ENCODE results near the gene MRS2.
"Not testable (repeated sequence)": the region's sequence is repeated elsewhere in the genome, so short reads cannot be mapped to it uniquely, and the experiment has no call there.

The MRS2 gene

DNA sequence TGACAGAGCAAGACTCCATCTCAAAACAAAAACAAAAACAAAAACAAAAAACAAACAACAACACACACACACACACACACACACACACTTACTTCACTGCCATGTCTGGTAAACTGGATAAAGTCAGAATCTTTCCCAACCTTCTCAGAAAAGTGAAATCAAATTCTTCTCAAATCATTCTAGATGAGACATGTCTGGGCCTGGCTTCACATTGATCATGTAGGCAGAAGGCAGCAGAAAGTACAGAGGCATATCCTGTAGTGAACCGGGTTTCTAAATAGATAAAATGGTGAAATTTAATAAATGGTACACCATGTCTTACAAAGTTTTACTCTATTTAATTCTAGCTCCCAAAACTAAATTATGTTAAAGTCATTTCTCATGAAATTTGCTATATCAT lies 14.9 kb upstream of the MRS2 start:
- no peak for DNase-seq (ENCODE audit: low read depth in 2 of 2)

DNA sequence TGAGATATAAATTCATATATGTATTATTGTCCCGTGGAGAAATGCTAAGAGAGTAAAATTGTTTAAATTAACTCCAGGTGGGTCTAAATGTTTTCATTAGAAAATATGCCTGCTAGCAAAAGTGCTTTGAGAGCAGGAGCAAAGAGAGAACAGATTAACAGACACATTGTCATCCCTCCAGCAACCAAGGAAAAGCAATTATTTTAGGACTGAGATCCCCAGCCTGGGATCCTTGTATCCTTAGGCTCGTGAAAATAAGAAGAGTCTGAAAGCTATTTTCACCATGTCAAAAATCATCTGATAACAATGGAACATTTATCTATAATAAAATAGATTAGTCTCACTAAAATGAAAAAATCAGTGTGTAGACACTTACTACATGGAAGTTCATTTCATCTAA lies 11.5 kb upstream of the MRS2 start:
- DNase-seq (ENCODE audit: low read depth in 2 of 2): no peak

DNA sequence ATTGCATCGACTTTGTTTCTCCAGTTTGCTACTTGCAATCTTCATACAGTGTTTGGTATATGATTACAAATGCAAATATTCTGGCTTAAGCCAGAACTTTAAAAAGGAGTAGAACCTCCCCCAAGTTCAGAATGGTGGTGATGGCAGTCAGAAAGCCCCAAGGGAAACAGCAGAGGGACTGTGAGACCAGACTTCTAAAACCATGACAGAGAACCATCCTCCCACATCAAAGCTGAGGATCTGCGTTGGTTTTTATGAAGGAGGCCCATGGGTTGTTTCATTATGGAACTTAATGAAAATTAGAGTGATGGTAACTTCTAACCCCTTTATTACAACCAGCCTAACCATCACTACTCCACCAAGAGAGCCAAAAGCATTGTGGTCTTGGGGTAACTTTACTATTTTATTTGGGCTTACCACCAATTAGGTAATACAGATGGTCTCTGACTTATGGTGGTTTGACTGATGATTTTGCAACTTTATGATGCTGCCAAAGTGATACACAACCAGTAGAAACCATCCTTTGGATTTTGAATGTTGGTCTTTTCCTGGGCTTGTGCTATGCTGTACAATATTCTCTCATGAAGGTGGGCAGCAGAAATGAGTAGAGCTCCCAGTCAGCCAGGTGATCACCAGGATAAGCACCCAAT lies 10.9 kb upstream of the MRS2 start:
- DNase-seq (ENCODE audit: low read depth in 2 of 2): no peak

DNA sequence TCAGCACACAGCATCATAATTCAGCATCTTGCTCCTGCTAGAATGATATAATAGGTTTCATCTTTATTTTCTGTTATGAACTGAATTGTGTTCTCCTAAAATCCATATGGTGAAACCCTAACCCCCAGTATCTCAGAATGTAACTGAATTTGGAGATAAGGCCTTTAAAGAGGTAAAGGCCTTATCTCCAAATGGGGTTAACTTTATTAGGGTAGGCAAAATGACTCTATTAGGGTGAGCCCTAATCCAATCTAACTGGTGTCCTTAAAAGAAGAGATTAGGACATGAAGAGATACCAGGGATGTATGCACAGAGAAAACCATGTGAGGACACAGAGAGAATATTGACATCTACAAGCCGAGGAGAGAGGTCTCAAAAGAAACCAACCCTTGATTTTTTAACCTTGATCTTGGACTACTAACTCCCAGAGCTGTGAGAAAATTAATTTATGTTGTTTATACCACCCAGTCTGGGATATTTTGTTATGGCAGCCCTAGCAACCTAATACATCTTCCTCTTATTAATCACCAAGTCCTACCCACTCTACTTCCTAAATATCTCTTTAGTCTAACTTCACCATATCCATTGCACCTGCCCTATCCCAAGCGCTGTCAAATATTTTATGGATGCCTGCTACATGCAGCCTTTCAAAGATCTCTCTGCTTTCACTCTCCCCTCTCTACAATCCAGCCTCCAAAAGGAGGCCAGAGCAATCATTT lies 8.5 kb upstream of the MRS2 start:
- no peak for DNase-seq (ENCODE audit: low read depth in 2 of 2)

DNA sequence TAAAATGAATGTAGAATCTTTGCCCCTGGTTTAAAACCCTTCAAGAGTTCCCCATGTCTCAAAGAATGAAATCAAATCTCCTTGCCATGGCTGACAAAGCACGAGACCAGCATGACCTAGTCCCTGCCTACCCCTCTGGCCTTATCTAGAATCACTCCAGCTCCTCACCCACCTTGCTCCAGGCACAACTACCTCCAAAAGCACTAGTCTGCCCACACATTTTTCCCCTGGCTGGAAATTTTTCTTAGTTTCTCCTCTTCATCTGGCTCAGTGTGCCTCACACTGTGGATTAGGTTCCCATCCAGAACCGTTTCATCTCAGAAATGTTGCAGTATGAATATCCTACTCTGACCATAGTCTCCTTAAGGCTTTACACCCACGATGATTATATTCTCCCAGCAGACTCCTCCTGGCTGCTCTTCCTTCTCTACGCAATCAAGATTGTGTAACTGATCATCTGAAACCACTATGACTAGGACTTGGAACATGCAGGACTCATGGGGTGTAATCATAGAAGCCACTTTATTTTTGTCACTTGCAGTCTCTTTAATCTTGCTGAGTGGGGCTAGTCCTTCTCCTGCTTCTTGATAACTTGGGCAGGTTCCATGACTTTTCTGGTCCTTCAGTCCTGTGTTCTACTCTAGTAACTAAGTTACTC lies 7.8 kb upstream of the MRS2 start:
- no peak for DNase-seq (ENCODE audit: low read depth in 2 of 2)

DNA sequence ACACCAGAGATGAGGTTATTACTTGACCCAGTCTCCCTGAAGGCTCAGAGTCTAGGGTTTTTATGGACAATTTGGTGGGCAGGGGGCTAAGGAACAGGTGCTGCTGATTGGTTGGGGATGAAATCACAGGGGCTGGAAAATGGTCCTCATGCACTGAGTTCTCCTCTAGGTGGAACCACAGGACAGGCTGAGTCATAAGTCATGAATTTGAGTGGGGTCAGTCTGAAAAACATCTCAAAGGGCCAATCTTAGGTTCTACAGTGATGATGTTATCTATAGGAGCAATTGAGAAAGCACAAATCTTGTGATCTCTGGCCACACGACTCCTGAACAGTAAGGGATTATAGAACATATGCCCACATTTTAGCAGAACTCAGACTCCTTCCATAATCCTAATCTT lies 5.9 kb upstream of the MRS2 start:
- no peak for DNase-seq (ENCODE audit: low read depth in 2 of 2)

DNA sequence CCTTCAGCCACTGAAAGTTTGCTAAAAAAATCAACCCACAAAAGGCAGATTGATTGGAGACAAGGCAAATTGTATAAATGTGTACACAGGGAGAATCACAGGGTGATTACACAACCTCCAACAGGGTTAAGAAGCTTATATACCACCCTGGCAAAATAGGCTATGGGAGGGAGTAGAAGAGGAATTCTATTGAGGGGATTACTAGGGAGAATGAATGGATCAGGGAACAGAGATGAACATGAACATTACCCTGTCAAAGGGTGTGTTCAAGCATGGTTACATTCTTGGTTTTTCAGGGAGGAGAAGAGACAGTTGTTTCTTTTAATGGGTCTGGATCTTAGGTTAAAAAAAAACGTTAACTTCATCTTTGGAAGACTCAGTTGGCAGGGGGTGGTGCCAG lies 5.1 kb upstream of the MRS2 start:
- no peak for DNase-seq (ENCODE audit: low read depth in 2 of 2)

DNA sequence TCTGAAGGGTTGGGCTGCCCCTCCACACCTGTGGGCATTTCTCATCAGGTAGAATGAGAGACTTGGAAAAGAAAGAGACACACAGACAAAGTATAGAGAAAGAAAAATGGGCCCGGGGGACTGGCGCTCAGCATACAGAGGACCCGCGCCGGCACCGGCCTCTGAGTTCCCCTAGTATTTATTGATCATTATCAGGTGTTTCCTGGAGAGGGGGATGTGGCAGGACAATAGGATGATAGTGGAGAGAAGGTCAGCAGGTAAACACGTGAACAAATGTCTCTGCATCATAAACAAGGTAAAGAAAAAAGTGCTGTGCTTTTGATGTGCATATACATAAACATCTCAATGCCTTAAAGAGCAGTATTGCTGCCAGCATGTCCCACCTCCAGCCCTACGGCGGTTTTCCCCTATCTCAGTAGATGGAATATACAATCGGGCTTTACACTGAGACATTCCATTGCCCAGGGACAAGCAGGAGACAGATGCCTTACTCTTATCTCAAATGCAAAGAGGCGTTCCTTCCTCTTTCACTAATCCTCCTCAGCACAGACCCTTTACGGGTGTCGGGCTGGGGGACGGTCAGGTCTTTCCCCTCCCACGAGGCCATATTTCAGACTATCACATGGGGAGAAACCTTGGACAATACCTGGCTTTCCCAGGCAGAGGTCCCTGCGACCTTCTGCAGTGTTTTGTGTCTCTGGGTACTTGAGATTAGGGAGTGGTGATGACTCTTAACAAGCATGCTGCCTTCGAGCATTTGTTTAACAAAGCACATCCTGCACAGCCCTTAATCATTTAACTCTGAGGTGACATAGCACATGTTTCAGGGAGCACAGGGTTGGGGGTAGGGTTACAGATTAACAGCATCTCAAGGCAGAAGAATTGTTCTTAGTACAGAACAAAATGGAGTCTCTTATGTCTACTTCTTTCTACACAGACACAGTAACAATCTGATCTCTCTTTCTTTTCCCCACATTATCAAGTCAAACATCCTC lies 2.4 kb upstream of the MRS2 start:
- DNase-seq (ENCODE audit: low read depth in 2 of 2): not testable (repeated sequence)

DNA sequence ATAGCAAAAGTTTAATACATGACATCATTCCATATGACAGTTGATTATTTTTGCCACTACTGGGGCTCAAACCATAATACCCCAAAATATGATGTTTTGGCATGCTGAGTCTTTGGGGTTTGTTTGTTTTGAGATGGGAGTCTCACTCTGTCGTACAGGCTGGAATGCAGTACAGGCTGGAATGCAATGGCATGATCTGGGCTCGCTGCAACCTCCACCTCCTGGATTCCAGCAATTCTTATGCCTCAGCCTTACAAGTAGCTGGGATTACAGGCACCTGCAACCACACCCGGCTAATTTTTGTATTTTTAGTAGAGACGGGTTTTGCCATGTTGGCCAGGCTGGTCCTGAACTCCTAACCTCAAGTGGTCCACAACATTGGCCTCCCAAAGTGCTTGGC lies 1.3 kb upstream of the MRS2 start:
- DNase-seq (ENCODE audit: low read depth in 2 of 2): no peak

DNA sequence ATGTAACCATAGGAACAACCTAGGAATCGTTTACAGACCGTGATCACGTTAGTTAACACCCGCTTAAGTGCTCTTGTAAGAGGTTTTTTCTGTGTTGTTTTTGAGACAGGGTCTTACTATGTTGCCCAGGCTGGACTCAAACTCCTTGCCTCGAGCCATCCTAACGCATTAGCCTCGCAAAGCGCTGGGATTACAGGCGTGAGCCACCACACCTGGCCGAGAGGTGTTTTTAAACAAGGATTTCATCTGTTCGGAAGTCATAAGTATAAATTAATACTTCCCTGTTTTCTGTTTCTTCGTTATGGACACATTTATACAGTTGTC lies 727 bp downstream of the MRS2 start:
- DNase-seq (ENCODE audit: low read depth in 2 of 2): no peak

DNA sequence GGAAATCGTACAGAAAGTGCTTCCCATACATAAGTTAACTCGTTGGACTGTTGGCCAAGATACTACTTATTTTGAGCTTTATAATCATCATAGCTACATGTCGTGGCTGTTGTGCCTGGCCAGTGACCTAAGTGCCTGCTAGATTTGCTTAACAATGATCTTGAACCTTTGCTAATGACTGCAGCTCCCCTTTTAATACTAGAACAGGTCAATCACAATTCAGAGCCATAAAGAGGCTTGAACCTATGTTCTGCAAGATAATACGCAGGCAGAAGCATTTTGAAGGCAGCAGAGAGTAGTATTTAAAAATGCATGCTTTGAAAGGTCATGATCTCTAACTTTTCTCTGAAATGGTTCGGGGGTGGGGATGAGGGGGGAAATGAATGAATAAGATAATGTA lies 2.5 kb downstream of the MRS2 start:
- no peak for DNase-seq (ENCODE audit: low read depth in 2 of 2)

DNA sequence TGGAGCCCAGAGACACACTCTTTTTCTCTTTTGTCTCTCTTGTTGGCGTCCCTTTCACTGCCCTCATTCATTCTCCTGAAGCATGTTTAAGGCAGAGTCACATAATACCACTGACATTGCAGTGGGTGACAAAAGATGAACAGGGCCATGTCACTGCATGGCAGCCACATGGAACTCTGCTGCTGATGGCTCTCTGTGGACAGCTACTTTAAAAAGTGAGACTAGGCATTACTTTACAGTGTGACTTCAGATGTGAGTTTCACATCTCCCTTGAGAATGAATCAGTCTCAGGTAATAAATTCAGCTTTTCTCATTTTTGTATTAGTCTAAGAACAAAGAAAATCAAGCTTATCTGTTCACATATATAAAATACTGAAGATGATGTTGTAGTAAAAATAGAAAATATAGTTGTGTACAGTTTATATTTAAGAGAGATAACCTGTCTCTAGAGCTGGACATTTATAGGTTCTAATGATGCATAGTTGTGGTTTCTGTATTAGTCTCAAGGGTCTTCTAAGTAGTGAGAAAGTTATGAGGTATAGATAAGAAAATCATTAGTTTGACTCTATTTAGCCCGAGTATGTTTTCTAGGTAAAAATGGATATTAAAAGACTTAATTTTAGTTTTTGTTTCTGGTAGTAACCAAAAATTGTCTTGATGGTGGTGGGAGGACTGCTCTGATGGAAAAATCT lies 6.1 kb downstream of the MRS2 start:
- DNase-seq (ENCODE audit: low read depth in 2 of 2): no peak

DNA sequence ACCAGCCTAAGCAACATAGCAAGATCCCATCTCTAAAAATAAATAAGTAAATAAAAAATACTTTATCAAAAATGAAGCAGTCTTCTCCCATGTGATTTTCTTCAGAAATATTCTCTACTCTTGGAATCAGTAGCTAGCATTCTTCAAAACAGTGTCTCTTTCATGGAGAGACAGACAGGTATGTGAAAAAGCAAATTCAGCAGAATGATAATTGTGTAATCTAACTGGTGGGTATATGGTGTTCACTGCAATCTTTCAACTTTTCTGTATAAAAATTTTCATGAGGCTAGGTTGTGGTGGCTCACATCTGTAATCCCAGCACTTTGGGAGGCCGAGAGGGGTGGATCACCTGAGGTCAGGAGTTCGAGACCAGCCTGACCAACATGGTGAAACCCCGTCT lies 7.9 kb downstream of the MRS2 start:
- DNase-seq (ENCODE audit: low read depth in 2 of 2): no peak

DNA sequence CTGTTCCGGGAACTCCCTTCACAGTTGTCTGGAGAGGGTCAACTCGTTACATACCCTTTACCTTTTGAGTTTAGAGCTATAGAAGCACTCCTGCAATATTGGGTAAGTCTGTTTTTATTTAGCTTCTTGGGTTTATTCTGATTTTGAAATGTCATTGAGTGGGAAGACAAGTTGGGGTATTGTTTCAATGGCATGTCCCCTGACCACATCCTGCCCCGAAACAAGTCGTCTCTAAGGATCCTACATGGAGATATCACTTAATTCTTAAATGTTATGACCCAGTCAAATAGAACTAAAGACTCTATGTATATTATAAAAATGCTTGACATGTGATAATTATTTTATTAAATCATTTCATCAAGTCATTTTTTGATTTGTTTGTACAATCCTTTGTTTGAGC lies 9.6 kb downstream of the MRS2 start:
- no peak for DNase-seq (ENCODE audit: low read depth in 2 of 2)

DNA sequence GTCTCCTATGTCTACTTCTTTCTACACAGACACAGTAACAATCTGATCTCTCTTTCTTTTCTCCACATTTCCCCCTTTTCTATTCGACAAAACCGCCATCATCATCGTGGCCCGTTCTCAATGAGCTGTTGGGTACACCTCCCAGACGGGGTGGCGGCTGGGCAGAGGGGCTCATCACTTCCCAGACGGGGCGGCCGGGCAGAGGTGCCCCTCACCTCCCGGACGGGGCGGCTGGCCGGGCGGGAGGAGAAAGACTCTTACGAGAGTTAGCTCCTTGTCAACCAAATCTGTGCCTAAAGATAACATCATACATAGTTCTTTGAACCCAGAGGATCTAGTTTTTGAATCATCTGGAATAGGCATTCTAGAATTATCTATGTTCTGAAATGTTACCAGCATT lies 11.8 kb downstream of the MRS2 start:
- not testable (repeated sequence) for DNase-seq (ENCODE audit: low read depth in 2 of 2)

DNA sequence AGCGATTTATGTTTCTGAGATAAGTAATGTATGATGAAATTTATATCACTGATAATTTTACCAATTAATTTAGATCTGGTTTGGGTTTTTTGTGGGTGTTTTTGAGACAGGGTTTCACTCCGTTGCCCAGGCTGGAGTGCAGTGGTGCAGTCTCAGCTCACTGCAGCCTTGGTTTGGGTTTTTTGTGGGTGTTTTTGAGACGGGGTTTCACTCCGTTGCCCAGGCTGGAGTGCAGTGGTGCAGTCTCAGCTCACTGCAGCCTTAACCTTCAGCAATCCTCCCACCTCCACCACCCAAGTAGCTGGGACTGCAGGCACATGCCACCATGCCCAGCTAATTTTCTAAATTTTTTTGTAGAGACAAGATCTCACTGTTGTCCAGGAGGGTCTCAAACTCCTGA lies 13.0 kb downstream of the MRS2 start:
- DNase-seq (ENCODE audit: low read depth in 2 of 2): no peak

DNA sequence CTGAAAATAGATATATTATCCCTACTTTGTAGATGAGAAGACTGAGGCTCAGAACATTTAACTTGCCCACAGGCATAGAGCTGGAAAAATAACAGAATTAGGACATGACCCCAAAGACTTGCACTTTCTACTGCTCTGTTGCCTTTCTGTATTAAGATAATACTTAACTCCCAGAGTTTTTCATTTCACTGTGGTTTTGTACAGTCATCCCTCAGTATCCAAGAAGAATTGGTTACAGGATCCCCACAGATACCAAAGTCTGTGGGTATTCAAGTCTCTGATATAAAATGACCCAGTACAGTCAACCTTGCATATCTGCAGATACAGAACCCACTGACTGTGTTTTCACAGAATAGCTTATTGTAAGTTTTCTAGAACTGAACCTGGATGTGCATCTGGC lies 16.8 kb downstream of the MRS2 start:
- DNase-seq (ENCODE audit: low read depth in 2 of 2): no peak

DNA sequence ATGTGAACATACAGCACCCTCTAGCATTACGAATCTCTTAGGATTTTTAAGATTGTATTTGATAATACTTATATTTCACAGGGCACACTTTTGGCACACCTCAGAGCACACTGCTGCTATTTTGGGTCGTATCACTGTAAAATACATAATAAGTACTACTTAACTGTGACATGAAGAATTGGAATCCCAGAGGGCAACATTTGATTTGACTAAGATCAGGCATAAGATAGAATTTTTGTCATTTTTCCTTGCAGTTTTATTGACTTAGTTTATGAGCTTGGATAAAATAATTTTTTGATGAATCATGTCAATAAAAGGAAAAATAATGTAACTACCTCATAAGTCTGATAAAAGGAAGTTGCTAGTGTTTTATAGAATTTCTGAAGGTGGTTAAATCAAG lies 22.4 kb downstream of the MRS2 start:
- DNase-seq (ENCODE audit: low read depth in 2 of 2): no peak

DNA sequence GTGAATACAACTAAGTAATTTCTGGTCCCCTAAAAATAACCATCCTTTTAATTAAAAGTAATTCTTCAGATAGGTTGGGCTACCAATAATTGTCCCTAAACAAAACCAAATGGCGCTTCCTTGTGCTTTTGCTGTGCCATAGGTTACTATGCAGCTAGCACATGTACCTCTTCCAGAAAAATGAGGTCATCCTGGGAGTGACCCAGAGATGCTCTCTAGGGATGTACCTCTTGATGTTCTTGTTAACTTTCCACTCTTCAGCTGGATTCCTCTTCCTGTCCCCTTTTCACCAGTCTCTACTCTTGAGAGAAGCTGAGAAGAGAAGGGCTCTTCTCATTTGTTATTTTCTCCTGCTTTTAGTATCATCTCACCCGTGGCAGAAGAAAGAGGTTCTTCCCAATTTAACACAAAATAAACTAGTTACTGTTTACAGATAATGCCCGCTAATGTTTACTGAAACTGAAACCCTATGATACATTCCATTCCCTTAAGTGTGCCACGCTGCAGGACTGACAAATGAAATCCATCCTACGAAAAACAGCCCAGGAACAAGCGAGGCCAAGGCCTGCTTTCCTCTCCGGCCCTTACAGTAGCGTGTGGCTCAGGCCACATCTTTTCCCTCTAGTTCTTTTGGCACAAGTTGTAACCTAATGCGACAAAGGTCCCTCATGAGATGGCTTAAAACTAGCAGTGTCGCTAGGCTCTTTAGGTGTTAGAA lies 24.2 kb downstream of the MRS2 start:
- DNase-seq (ENCODE audit: low read depth in 2 of 2): no peak

DNA sequence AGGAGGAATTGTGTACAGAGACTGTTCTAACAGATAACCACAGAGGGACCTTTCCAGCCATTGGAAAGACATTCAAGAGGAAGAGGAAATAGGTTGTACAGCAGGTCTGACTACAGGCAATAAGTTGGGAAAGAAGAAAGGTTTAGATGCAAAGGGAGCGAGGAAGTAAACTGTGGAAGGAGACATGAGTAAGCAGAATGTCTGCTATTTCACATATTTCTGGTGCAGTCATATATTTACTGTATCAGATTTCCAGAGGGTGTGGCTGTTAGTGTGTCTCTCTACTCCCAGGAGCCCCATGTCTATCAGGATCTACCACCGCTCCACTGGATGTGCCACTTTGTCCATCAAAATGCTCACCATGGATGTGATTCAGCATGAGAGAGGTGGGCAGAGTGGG lies 25.9 kb downstream of the MRS2 start:
- DNase-seq (ENCODE audit: low read depth in 2 of 2): no peak

DNA sequence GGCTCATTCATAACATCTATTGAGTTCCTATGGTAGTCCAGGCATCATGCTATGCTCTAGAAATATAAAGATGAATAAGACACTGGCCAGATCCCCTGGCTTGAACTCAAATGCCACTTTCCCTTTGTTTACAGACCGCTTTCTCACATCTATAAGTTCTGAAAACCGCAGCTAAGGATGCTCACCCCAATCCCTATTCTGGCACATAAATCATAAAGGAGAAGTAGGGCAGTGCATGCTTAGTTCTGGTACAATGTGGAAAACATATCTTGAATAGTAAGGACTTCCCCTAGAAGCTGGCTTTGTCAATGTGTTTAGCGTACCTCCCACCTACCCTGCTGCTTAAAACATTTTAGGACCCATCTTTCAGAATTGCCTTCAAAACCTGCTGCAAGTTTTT lies 26.4 kb downstream of the MRS2 start:
- DNase-seq (ENCODE audit: low read depth in 2 of 2): no peak
